Lung (tissue), 12 donors: Measurements from ENCODE around the gene RPS10. TPM values are rescaled to one million over a fixed set of nuclear protein-coding genes. Genes with fewer than 3 reads are reported as not detected.
A peak's percentile ranks its signal among the peaks of the same experiment; 100 is the strongest.
"Not testable (repeated sequence)": the region's sequence is repeated elsewhere in the genome, so short reads cannot be mapped to it uniquely, and the experiment has no call there.

Experiments
- ATAC-seq: fragments of 200-7000 bp; cut with Tn5 transposase; one replicate; pipeline ENCODE4 v1.9.1; 2020; ENCODE audit warnings: moderate number of reproducible peaks; ENCODE audit not compliant: insufficient read depth, low FRiP score
- DNase-seq, 3 donors: peaks; one replicate each; pipeline ENCODE4 v3.0.0-alpha.2; 2013 to 2017
- H3K27ac ChIP-seq, 2 donors: one replicate each; pipeline ENCODE4 v1.5.1; 2013; ENCODE audit warnings: mild to moderate bottlenecking in 2 of 2, moderate library complexity in 2 of 2, control low read depth in 1 of 2, inconsistent platforms in 1 of 2, low read depth in 1 of 2, low read length in 1 of 2
- H3K27me3 ChIP-seq, 3 donors: one replicate each; pipeline ENCODE4 v1.5.1; 2013; ENCODE audit warnings: low read length in 2 of 3; ENCODE audit not compliant: control insufficient read depth in 3 of 3, insufficient read depth in 3 of 3
- H3K36me3 ChIP-seq, 4 donors: one replicate each; pipeline ENCODE4 v1.5.1; 2013; ENCODE audit warnings: low read length in 4 of 4, mild to moderate bottlenecking in 1 of 4, moderate library complexity in 1 of 4; ENCODE audit not compliant: control insufficient read depth in 4 of 4, insufficient read depth in 4 of 4
- H3K4me1 ChIP-seq, 5 donors: one replicate each; pipeline ENCODE4 v1.5.1; 2013; ENCODE audit warnings: low read length in 5 of 5, mild to moderate bottlenecking in 2 of 5, moderate library complexity in 1 of 5; ENCODE audit not compliant: control insufficient read depth in 5 of 5, insufficient read depth in 5 of 5
- H3K4me3 ChIP-seq: one replicate; pipeline ENCODE4 v1.5.1; 2013; ENCODE audit warnings: mild to moderate bottlenecking, control low read depth, moderate library complexity
- H3K9ac ChIP-seq, 2 donors: one replicate each; pipeline ENCODE4 v1.5.1; 2013; ENCODE audit warnings: low read length in 2 of 2, control low read depth in 1 of 2; ENCODE audit not compliant: insufficient read depth in 1 of 2
- H3K9me3 ChIP-seq, 4 donors: one replicate each; pipeline ENCODE4 v1.5.1; 2013; ENCODE audit warnings: low read length in 3 of 4, mild to moderate bottlenecking in 1 of 4, moderate library complexity in 1 of 4; ENCODE audit not compliant: control insufficient read depth in 4 of 4, insufficient read depth in 3 of 4
- WGBS, 2 donors: extraction: QIAGEN DNeasy Blood & Tissue Kit; methylation state at CpG; one replicate each; pipeline ENCODE4 v1.1.7; 2013; 5-methylcytosine and 5-hydroxymethylcytosine counted together
- polyA plus RNA-seq, 2 donors: library from polyadenylated mRNA; stranded (reverse); fragments of 200-250 nt; gene quantifications; one replicate each; pipeline ENCODE4 v1.2.1, GENCODE V29; 2013
- total RNA-seq, 2 donors: library from RNA; depleted of rRNA in 1 of 2; stranded (reverse); fragments of >200 nt in 1 of 2; gene quantifications; one replicate each; pipeline ENCODE4 v1.2.1, GENCODE V29; 2014 to 2021
- TF ChIP-seq, protein P1 (sequence below): IDR thresholded peaks from 2 replicates; pipeline ENCODE4 v1.5.1; 2012; ENCODE audit warnings: mild to moderate bottlenecking; ENCODE audit errors: control extremely low read depth, extremely low read depth
- donor health status: control.
- donor health status: control.
- donor health status: Bipolar disorder and iron deficiency.
- donor health status: healthy.
- donor health status: DM: yes; HTN: yes; CAD: no.

Gene RPS10
- total and polyA plus RNA-seq, 4 donors = 846 to 2,710 (median 1,738) TPM

DNA sequence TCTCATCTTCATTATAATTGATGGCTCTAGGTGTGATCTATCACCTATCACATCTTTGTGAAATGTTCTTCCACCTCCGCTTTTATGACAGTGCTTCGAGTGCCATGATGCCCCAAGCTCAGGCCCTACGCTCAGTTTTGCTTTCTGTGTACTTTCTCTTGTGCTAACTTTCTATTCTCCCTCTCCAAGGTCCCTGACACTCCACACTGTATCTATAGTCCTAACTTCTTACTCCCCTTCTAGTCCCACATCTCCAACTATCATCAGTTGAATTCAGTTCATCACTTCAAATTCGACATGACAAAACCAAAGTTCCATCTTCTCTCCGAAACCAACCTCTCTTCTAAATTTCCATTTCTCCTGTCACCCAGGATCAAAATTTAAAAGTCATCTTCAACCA lies 50.0 kb downstream of the RPS10 start:
- Histone ChIP-seq H3K4me1 (peaks cover 0 to 9% (median 0%) of the 10 kb centered on the region in 5 donors), H3K27ac (no peak overlapping the region), H3K27me3 (no peaks in the 10 kb centered on the region), H3K9ac (no peak overlapping the region), H3K9me3 (no peaks in the 10 kb centered on the region), H3K4me3 (no peak overlapping the region), H3K36me3 (no peaks in the 10 kb centered on the region)
- TF ChIP-seq, protein P1, sequence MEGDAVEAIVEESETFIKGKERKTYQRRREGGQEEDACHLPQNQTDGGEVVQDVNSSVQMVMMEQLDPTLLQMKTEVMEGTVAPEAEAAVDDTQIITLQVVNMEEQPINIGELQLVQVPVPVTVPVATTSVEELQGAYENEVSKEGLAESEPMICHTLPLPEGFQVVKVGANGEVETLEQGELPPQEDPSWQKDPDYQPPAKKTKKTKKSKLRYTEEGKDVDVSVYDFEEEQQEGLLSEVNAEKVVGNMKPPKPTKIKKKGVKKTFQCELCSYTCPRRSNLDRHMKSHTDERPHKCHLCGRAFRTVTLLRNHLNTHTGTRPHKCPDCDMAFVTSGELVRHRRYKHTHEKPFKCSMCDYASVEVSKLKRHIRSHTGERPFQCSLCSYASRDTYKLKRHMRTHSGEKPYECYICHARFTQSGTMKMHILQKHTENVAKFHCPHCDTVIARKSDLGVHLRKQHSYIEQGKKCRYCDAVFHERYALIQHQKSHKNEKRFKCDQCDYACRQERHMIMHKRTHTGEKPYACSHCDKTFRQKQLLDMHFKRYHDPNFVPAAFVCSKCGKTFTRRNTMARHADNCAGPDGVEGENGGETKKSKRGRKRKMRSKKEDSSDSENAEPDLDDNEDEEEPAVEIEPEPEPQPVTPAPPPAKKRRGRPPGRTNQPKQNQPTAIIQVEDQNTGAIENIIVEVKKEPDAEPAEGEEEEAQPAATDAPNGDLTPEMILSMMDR = no peak
- DNase-seq = no peak
- 93 to 97% methylated on average over 5 of the region's 5 CpGs for WGBS, 2 donors
- ATAC-seq = no peak

DNA sequence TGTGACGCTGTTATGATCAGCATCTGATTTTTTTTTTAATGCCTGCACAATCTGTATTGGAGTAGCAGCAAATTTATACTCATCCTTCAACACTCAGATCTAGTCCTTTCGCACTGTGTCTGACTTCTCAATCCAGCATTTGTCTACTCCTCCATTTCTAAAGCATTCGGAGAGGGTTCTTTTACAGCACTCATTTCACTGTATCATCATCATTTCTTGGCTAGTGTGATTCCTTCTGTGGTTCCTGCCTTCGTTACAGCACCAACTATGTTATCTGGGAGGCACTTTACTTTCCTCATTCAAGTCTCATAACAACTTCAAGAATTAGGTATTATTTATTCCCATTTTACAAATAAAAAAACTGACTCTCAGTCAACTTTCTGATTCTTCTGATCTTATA lies 51.4 kb downstream of the RPS10 start:
- 63 to 68% methylated on average over 4 of the region's 4 CpGs for WGBS, 2 donors
- DNase-seq (no peak), ATAC-seq (no peak)
- Histone ChIP-seq H3K27ac (peak overlapping the region in 1 of 2 donors; percentile 18), H3K36me3 (peaks cover 0 to 2% (median 0%) of the 10 kb centered on the region in 4 donors), H3K27me3 (no peaks in the 10 kb centered on the region), H3K4me1 (peaks cover 0 to 16% (median 0%) of the 10 kb centered on the region in 5 donors), H3K9me3 (no peaks in the 10 kb centered on the region), H3K9ac (no peak overlapping the region), H3K4me3 (no peak overlapping the region)
- TF ChIP-seq, protein P1 = no peak

DNA sequence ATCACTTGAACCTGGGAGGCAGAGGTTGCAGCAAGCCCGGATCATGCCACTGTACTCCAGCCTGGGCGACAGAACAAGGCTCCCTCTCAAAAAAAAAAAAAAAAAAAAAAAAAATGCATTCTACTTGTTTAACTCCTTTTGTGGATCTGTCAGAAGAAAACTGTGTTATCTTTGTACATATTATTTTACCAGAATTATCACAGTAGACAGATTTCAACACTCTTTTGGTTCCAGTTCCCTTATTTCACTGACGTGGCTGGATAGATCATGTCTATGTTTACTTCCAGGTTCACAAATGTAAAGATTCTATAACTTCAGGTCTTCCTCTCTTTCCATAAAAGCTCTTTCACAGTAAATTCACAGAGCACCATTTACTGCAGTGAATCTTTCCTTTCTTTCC lies 51.8 kb downstream of the RPS10 start:
- Histone ChIP-seq H3K4me3 (no peak overlapping the region), H3K9me3 (no peaks in the 10 kb centered on the region), H3K9ac (no peak overlapping the region), H3K4me1 (peaks cover 0 to 16% (median 0%) of the 10 kb centered on the region in 5 donors), H3K27ac (peak overlapping the region in 1 of 2 donors; percentile 18), H3K36me3 (peaks cover 0 to 2% (median 0%) of the 10 kb centered on the region in 4 donors), H3K27me3 (no peaks in the 10 kb centered on the region)
- DNase-seq (peak in 1 of 3 donors; percentile 8), ATAC-seq (no peak)
- TF ChIP-seq, protein P1 = no peak
- WGBS, 2 donors = 44 to 46% methylated on average over 3 of the region's 3 CpGs

DNA sequence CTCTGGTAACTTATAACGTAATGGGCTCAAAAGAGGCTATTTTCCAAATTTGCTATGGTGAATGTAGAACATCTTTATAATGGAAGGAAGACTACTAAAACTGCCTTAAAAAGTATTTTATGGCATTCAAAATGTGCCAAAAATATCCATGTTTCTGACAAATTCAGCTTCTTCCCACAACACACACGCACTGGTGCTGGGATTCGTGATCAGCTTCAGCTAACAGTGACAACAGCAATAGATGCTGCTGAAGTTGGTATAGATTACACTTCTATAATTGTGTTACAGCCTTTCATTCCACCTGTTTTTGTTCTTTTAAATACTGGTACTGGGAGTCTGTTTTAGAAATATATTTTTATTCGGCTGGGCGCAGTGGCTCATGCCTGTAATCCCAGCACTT lies 52.4 kb downstream of the RPS10 start:
- DNase-seq = no peak
- H3K9ac ChIP-seq = no peak overlapping the region
- H3K36me3 ChIP-seq = peaks cover 0 to 2% (median 0%) of the 10 kb centered on the region in 4 donors
- no peaks in the 10 kb centered on the region for H3K9me3 ChIP-seq
- H3K27me3 ChIP-seq = no peaks in the 10 kb centered on the region
- 92 to 93% methylated on average over 5 of the region's 5 CpGs for WGBS, 2 donors
- no peak overlapping the region for H3K27ac ChIP-seq
- peaks cover 0 to 13% (median 0%) of the 10 kb centered on the region in 5 donors for H3K4me1 ChIP-seq
- TF ChIP-seq, protein P1 = no peak
- H3K4me3 ChIP-seq = no peak overlapping the region
- no peak for ATAC-seq

DNA sequence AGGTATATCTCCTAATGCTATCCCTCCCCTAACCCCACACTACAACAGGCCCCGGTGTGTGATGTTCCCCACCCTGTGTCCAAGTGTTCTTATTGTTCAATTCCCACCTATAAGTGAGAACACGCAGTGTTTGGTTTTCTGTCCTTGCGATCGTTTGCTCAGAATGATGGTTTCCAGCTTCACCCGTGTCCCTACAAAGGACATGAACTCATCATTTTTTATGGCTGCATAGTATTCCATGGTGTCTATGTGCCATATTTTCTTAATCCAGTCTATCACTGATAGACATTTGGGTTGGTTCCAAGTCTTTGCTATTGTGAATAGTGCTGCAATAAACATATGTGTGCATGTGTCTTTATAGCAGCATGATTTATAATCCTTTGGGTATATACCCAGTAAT lies 54.0 kb downstream of the RPS10 start:
- not testable (repeated sequence) for H3K36me3 ChIP-seq, H3K4me3 ChIP-seq, ATAC-seq, H3K9ac ChIP-seq, H3K27ac ChIP-seq, H3K27me3 ChIP-seq, H3K9me3 ChIP-seq, DNase-seq
- H3K4me1 ChIP-seq = peaks cover 0 to 13% (median 0%) of the 10 kb centered on the region in 5 donors
- WGBS, 2 donors = 97% methylated on average over 3 to 5 of the region's 5 CpGs
